H1 (cell line): ENCODE measurements around the gene PRKCZ. TPM values are rescaled to one million over a fixed set of nuclear protein-coding genes. Genes with fewer than 3 reads are reported as not detected.

Experiments
- CHD1 ChIP-seq: IDR thresholded peaks from 2 replicates; pipeline ENCODE4 v1.6.1; 2012; ENCODE audit warnings: low read depth, low read length, improper control_type of control experiment
- HDAC6 ChIP-seq: IDR thresholded peaks from one replicate; pipeline ENCODE4 v1.7.1; 2012; ENCODE audit warnings: low read depth, mild to moderate bottlenecking, inconsistent platforms, low read length, moderate library complexity
- NANOG ChIP-seq: IDR thresholded peaks from 2 replicates; pipeline ENCODE4 v1.6.1; 2011; ENCODE audit warnings: low read length, low read depth, mild to moderate bottlenecking, inconsistent platforms; ENCODE audit not compliant: insufficient read depth, poor library complexity, severe bottlenecking
- POLR2A ChIP-seq, 2 experiments: IDR thresholded peaks; 1 replicate in 1 of 2; 2 replicates in 1 of 2; pipeline ENCODE4 v1.6.1; 2011; ENCODE audit warnings: low read depth in 2 of 2, low read length in 2 of 2, mild to moderate bottlenecking in 2 of 2; ENCODE audit errors: control extremely low read depth in 1 of 2
- SP4 ChIP-seq: IDR thresholded peaks from 2 replicates; pipeline ENCODE4 v1.6.1; 2012; ENCODE audit warnings: low read length, inconsistent platforms
- TBP ChIP-seq: IDR thresholded peaks from 2 replicates; pipeline ENCODE4 v1.6.1; 2011; ENCODE audit warnings: low read depth, low read length, improper control_type of control experiment
- USF2 ChIP-seq: IDR thresholded peaks from 2 replicates; pipeline ENCODE4 v1.6.1; 2011; ENCODE audit warnings: low read length, improper control_type of control experiment
- polyA plus RNA-seq, 7 experiments: library from polyadenylated mRNA; depleted of rRNA in 3 of 7; stranded (reverse) in 5 of 7; unstranded in 2 of 7; fragments of >200 nt in 5 of 7; fragments of 200-250 nt in 2 of 7; gene quantifications; 1 replicate in 5 of 7; 2 replicates in 1 of 7; 4 replicates in 1 of 7; pipeline versions ENCODE4 v1.2.1 to v1.2.3, GENCODE V29; 2011 to 2013; ENCODE audit warnings: missing spikeins in 2 of 7, mixed read lengths in 2 of 7
- total RNA-seq: library from RNA; stranded (reverse); fragmentation: NEBNext Ultra II Directional; extraction: Animal tissue kit (Norgen Biotek cat#: 25700); gene quantifications from 2 replicates; pipeline ENCODE4 v1.2.1, GENCODE V29; 2021

Gene PRKCZ
- total and polyA plus RNA-seq, 2 of the 8 experiments (the other 6 are each of a cell fraction or from before 2014, with no cell fraction given): 37.4 to 45.1 TPM

GRCh38 chr1:2200308-2200943 lies 150.2 kb downstream of the PRKCZ start (continued):
- TF ChIP-seq TBP: no peak
- no peak for TF ChIP-seq CHD1
- TF ChIP-seq USF2: no peak
- TF ChIP-seq POLR2A (IDR thresholded peaks at IDR 0.05; ENCODE audit: control extremely low read depth in 1 of 2, low read depth in 2 of 2, low read length in 2 of 2): no peak
- TF ChIP-seq SP4: no peak
- TF ChIP-seq NANOG: no peak
- TF ChIP-seq HDAC6: no peak
